K562 (cell line): ENCODE measurements around the gene UBE2L3. TPM values are rescaled to one million over a fixed set of nuclear protein-coding genes. Genes with fewer than 3 reads are reported as not detected.

Source experiments
- CBFA2T3 ChIP-seq: fragments of 450-650 bp; IDR thresholded peaks from 2 replicates; pipeline ENCODE4 v1.6.1; 2017
- CTCF ChIP-seq, 3 experiments: IDR thresholded peaks in 2 of 3; conservative IDR thresholded peaks in 1 of 3; 2 replicates each; pipeline ENCODE4 v1.5.1; 2011 to 2012; ENCODE audit warnings: low read length in 3 of 3, mild to moderate bottlenecking in 3 of 3, control low read depth in 2 of 3, improper control_type of control experiment in 1 of 3, inconsistent platforms in 1 of 3, low read depth in 1 of 3, mixed read lengths in 1 of 3, moderate library complexity in 1 of 3; ENCODE audit not compliant: insufficient read depth in 2 of 3
- DPF2 ChIP-seq: fragments of 450-650 bp; IDR thresholded peaks from 2 replicates; pipeline ENCODE4 v1.6.1; 2016
- EGR1 ChIP-seq: fragments of 450-650 bp; conservative IDR thresholded peaks from 2 replicates; pipeline ENCODE4 v1.6.1; 2017; ENCODE audit warnings: mild to moderate bottlenecking
- FOXJ3 ChIP-seq: sonication (generic); formaldehyde crosslinking; IDR thresholded peaks from 2 replicates; pipeline ENCODE4 v1.4.0; 2020; ENCODE audit warnings: mild to moderate bottlenecking, missing genetic modification reagents
- HDAC8 ChIP-seq: fragments of 450-650 bp; IDR thresholded peaks from 2 replicates; pipeline ENCODE4 v1.6.1; 2016; ENCODE audit warnings: mild to moderate bottlenecking, missing genetic modification characterization, moderate library complexity, missing compliant biosample characterization
- KAT8 ChIP-seq: fragments of 450-650 bp; IDR thresholded peaks from 2 replicates; pipeline ENCODE4 v1.6.1; 2016; ENCODE audit warnings: low read depth, mild to moderate bottlenecking
- KLF1 ChIP-seq: fragments of 450-650 bp; IDR thresholded peaks from 2 replicates; pipeline ENCODE4 v1.6.1; 2016; ENCODE audit warnings: missing genetic modification characterization, missing compliant biosample characterization
- MTF1 ChIP-seq: fragments of 250-450 bp; sonication (Bioruptor Pico); IDR thresholded peaks from 2 replicates; pipeline ENCODE4 v1.9.0; 2021; ENCODE audit warnings: moderate library complexity, mild to moderate bottlenecking, inconsistent platforms, borderline replicate concordance
- MYBL2 ChIP-seq, 2 experiments: fragments of 450-650 bp in 1 of 2; sonication (generic) in 1 of 2; formaldehyde crosslinking in 1 of 2; IDR thresholded peaks; 2 replicates each; pipeline versions ENCODE4 v1.6.1 to v1.8.1; 2017 to 2022; ENCODE audit warnings: borderline replicate concordance in 1 of 2, inconsistent platforms in 1 of 2, low read depth in 1 of 2, mild to moderate bottlenecking in 1 of 2, missing genetic modification reagents in 1 of 2, moderate library complexity in 1 of 2
- PCBP2 ChIP-seq: fragments of 200-400 bp; formaldehyde crosslinking; IDR thresholded peaks from 2 replicates; pipeline ENCODE4 v1.6.1; 2018; ENCODE audit warnings: low read length, low read depth, mild to moderate bottlenecking, moderate library complexity; ENCODE audit not compliant: poor library complexity, severe bottlenecking
- PHTF2 ChIP-seq: fragments of 250-450 bp; sonication (Bioruptor Pico); IDR thresholded peaks from 2 replicates; pipeline ENCODE4 v1.5.0; 2021; ENCODE audit warnings: mild to moderate bottlenecking
- SIN3A ChIP-seq, 2 experiments: fragments of 150-350 bp in 1 of 2; IDR thresholded peaks; 2 replicates each; pipeline ENCODE4 v1.6.1; 2011 to 2016; ENCODE audit warnings: borderline replicate concordance in 2 of 2, low read depth in 2 of 2, low read length in 2 of 2, mild to moderate bottlenecking in 2 of 2, moderate library complexity in 2 of 2; ENCODE audit not compliant: control insufficient read depth in 1 of 2
- SPI1 ChIP-seq: IDR thresholded peaks from 2 replicates; pipeline ENCODE4 v1.6.1; 2011; ENCODE audit warnings: low read depth, low read length, control low read depth, borderline replicate concordance
- SRF ChIP-seq, 2 experiments: fragments of 250-450, 450-650 bp in 1 of 2; sonication (Bioruptor Pico) in 1 of 2; sonication (generic) in 1 of 2; formaldehyde crosslinking; IDR thresholded peaks; 2 replicates each; pipeline versions ENCODE4 v1.5.0 to v1.5.1; 2020 to 2022; ENCODE audit warnings: mild to moderate bottlenecking in 1 of 2, missing genetic modification reagents in 1 of 2
- SRSF7 ChIP-seq: fragments of 200-400 bp; formaldehyde crosslinking; optimal IDR thresholded peaks from 2 replicates; pipeline ENCODE3; 2017; ENCODE audit warnings: mild to moderate bottlenecking, low read depth, low read length
- ZBTB1 ChIP-seq: sonication (generic); formaldehyde crosslinking; IDR thresholded peaks from 2 replicates; pipeline ENCODE4 v1.8.1; 2023; ENCODE audit warnings: missing genetic modification reagents, low read depth, mild to moderate bottlenecking, borderline replicate concordance
- ZNF639 ChIP-seq, 2 experiments: fragments of 200-800 bp in 1 of 2; sonication (Bioruptor generic) in 1 of 2; sonication (generic) in 1 of 2; formaldehyde crosslinking in 1 of 2; IDR thresholded peaks in 1 of 2; conservative IDR thresholded peaks in 1 of 2; 2 replicates each; pipeline versions ENCODE4 v1.5.0 to v1.6.1; 2016 to 2020; ENCODE audit warnings: missing compliant biosample characterization in 1 of 2, missing genetic modification characterization in 1 of 2, missing genetic modification reagents in 1 of 2
- polyA plus RNA-seq, 8 experiments: library from polyadenylated mRNA; depleted of rRNA in 4 of 8; stranded (reverse) in 5 of 8; unstranded in 3 of 8; fragments of >200 nt; fragmentation: Nextera tagmentation in 2 of 8; fragmentation: Illumina TruSeq in 1 of 8; extraction: Ambion mirVana in 2 of 8; extraction: Trizol in 1 of 8; gene quantifications; 2 replicates each; pipeline versions ENCODE4 v1.2.1 to v1.2.3, GENCODE V29; 2011 to 2014; ENCODE audit warnings: inconsistent platforms in 1 of 8, missing spikeins in 1 of 8
- total RNA-seq, 7 experiments: library from RNA; depleted of rRNA in 6 of 7; stranded (reverse); fragments of >200 nt in 6 of 7; fragmentation: Illumina TruSeq in 2 of 7; extraction: Trizol in 2 of 7; gene quantifications; 2 replicates each; pipeline versions ENCODE4 v1.2.1 to v1.2.3, GENCODE V29; 2011 to 2021; ENCODE audit warnings: low replicate concordance in 1 of 7
- TF ChIP-seq, protein P1 (sequence below): sonication (generic); formaldehyde crosslinking; IDR thresholded peaks from 2 replicates; pipeline ENCODE4 v1.8.0; 2022; ENCODE audit warnings: missing genetic modification reagents, mild to moderate bottlenecking, moderate library complexity, borderline replicate concordance

UBE2L3 gene
- total and polyA plus RNA-seq, 9 of the 15 experiments (the other 6 are each of a cell fraction or from before 2014, with no cell fraction given): 215 to 625 (median 285) TPM

- no peak for TF ChIP-seq ZNF639 (CRISPR knock-in tag; conservative IDR thresholded peaks at IDR 0.05 in 1 of 2, IDR thresholded peaks at IDR 0.05 in 1 of 2)
- TF ChIP-seq FOXJ3 (CRISPR knock-in tag): no peak
- TF ChIP-seq SIN3A (IDR thresholded peaks at IDR 0.05; ENCODE audit: borderline replicate concordance in 2 of 2, control insufficient read depth in 1 of 2, low read depth in 2 of 2, low read length in 2 of 2): peak in 1 of 2 experiments; percentile 25; a peak in 1 of 4 replicates
- TF ChIP-seq KLF1 (tag): no peak
- TF ChIP-seq, protein P1, sequence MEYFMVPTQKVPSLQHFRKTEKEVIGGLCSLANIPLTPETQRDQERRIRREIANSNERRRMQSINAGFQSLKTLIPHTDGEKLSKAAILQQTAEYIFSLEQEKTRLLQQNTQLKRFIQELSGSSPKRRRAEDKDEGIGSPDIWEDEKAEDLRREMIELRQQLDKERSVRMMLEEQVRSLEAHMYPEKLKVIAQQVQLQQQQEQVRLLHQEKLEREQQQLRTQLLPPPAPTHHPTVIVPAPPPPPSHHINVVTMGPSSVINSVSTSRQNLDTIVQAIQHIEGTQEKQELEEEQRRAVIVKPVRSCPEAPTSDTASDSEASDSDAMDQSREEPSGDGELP (CRISPR knock-in tag): no peak
- no peak for TF ChIP-seq MYBL2 (IDR thresholded peaks at IDR 0.05; ENCODE audit: low read depth)
- TF ChIP-seq MYBL2 (CRISPR knock-in tag; IDR thresholded peaks at IDR 0.05; ENCODE audit: borderline replicate concordance): no peak
- TF ChIP-seq DPF2: no peak
- no peak for TF ChIP-seq HDAC8 (tag)
- no peak for TF ChIP-seq ZBTB1 (CRISPR knock-in tag)
- TF ChIP-seq CTCF (IDR thresholded peaks at IDR 0.05 in 2 of 3, conservative IDR thresholded peaks at IDR 0.05 in 1 of 3; ENCODE audit: insufficient read depth in 2 of 3, low read depth in 1 of 3, low read length in 3 of 3): 0 out of 6 replicates have a peak, but pooled peaks of 1 of the 3 experiments have one; percentile 5
- no peak for TF ChIP-seq PHTF2 (CRISPR knock-in tag)
- no peak for TF ChIP-seq CBFA2T3
- no peak for TF ChIP-seq MTF1 (CRISPR knock-in tag)
- TF ChIP-seq SRSF7: no peak
- TF ChIP-seq SPI1: no peak
- TF ChIP-seq SRF (CRISPR knock-in tag; IDR thresholded peaks at IDR 0.05): no peak
- no peak for TF ChIP-seq PCBP2
- no peak for TF ChIP-seq EGR1
- TF ChIP-seq KAT8: no peak
These were observed 82.8 kb downstream of the UBE2L3 start (continued) for GRCh38 chr22:21650280-21650679.
